Nephron progenitor cell (in vitro differentiated cells): ENCODE data around the gene ANGEL2.
"Not testable (repeated sequence)": the region's sequence is repeated elsewhere in the genome, so short reads cannot be mapped to it uniquely, and the experiment has no call there.

ENCODE experiments used
- DNase-seq: peaks from one replicate; pipeline ENCODE4 v3.0.0; 2021
- H3K27ac Mint-ChIP-seq: 2 replicates; pipeline ENCODE4 v1.8.0; 2021; ENCODE audit warnings: mild to moderate bottlenecking, moderate library complexity, mixed read lengths
- H3K27me3 Mint-ChIP-seq: 2 replicates; pipeline ENCODE4 v1.8.0; 2021; ENCODE audit warnings: mild to moderate bottlenecking, low read depth, mixed read lengths; ENCODE audit not compliant: poor library complexity
- H3K36me3 Mint-ChIP-seq: 2 replicates; pipeline ENCODE4 v1.8.0; 2021; ENCODE audit warnings: low read depth, mixed read lengths
- H3K4me1 Mint-ChIP-seq: 2 replicates; pipeline ENCODE4 v1.8.0; 2021; ENCODE audit warnings: mixed read lengths
- H3K4me3 Mint-ChIP-seq: 2 replicates; pipeline ENCODE4 v1.8.0; 2021; ENCODE audit warnings: mild to moderate bottlenecking, moderate library complexity, mixed read lengths
- H3K9me3 Mint-ChIP-seq: 2 replicates; pipeline ENCODE4 v1.8.0; 2021; ENCODE audit warnings: mild to moderate bottlenecking, moderate library complexity, mixed read lengths
- CTCF ChIP-seq: fragments of 200-600 bp; sonication (generic); IDR thresholded peaks from 2 replicates; pipeline ENCODE4 v1.5.0; 2021; ENCODE audit warnings: antibody characterized with exemption

The ANGEL2 gene

GRCh38 chr1:213050745-213051126, 35.1 kb upstream of the ANGEL2 start:
- H3K27me3 Mint-ChIP-seq: peaks cover 12% of the 10 kb centered on the region

GRCh38 chr1:213049232-213049631, 33.6 kb upstream of the ANGEL2 start:
- H3K9me3 Mint-ChIP-seq: peaks cover 38% of the 10 kb centered on the region
- H3K4me1 Mint-ChIP-seq: peaks cover 39% of the 10 kb centered on the region
- no peak for TF ChIP-seq CTCF
- H3K36me3 Mint-ChIP-seq: peaks cover 27% of the 10 kb centered on the region
- H3K27ac Mint-ChIP-seq: no peak overlapping the region
- H3K27me3 Mint-ChIP-seq: peaks cover 12% of the 10 kb centered on the region
- no peak for DNase-seq
- H3K4me3 Mint-ChIP-seq: peak overlapping the region; percentile 7

More at GRCh38 chr1:213050745-213051126, 35.1 kb upstream of the ANGEL2 start:
- Mint-ChIP-seq H3K4me1 (peaks cover 30% of the 10 kb centered on the region), H3K9me3 (peaks cover 38% of the 10 kb centered on the region), H3K27ac (peak overlapping the region; percentile 78), H3K4me3 (peak overlapping the region; percentile 96), H3K36me3 (peaks cover 27% of the 10 kb centered on the region)
- no peak for TF ChIP-seq CTCF
- no peak for DNase-seq

GRCh38 chr1:213045321-213046226, 29.9 kb upstream of the ANGEL2 start:
- H3K27ac Mint-ChIP-seq, H3K4me3 Mint-ChIP-seq, DNase-seq: not testable (repeated sequence)
- peaks cover 13% of the 10 kb centered on the region for H3K27me3 Mint-ChIP-seq
- peaks cover 21% of the 10 kb centered on the region for H3K4me1 Mint-ChIP-seq
- peaks cover 30% of the 10 kb centered on the region for H3K9me3 Mint-ChIP-seq
- peaks cover 17% of the 10 kb centered on the region for H3K36me3 Mint-ChIP-seq

GRCh38 chr1:213041443-213041842, 25.8 kb upstream of the ANGEL2 start:
- Mint-ChIP-seq H3K4me3 (no peak overlapping the region), H3K4me1 (peaks cover 14% of the 10 kb centered on the region), H3K36me3 (no peaks in the 10 kb centered on the region), H3K27me3 (peaks cover 4% of the 10 kb centered on the region), H3K9me3 (no peaks in the 10 kb centered on the region), H3K27ac (no peak overlapping the region)
- no peak for TF ChIP-seq CTCF
- DNase-seq: no peak

- Mint-ChIP-seq H3K27me3 (peaks cover 16% of the 10 kb centered on the region), H3K36me3 (no peaks in the 10 kb centered on the region), H3K4me1 (peaks cover 4% of the 10 kb centered on the region), H3K9me3 (peaks cover 13% of the 10 kb centered on the region), H3K27ac (no peak overlapping the region), H3K4me3 (no peak overlapping the region)
- DNase-seq: no peak
- TF ChIP-seq CTCF: no peak
Measured at GRCh38 chr1:213035573-213035972, 19.9 kb upstream of the ANGEL2 start.

- H3K27ac Mint-ChIP-seq: no peak overlapping the region
- peaks cover 17% of the 10 kb centered on the region for H3K27me3 Mint-ChIP-seq
- peaks cover 4% of the 10 kb centered on the region for H3K4me1 Mint-ChIP-seq
- H3K9me3 Mint-ChIP-seq: peaks cover 13% of the 10 kb centered on the region
- no peak for TF ChIP-seq CTCF
- no peaks in the 10 kb centered on the region for H3K36me3 Mint-ChIP-seq
- no peak for DNase-seq
- H3K4me3 Mint-ChIP-seq: no peak overlapping the region
Measured at GRCh38 chr1:213034713-213035112, 19.0 kb upstream of the ANGEL2 start.
